ENCODE measurements around the gene ACTR2. TPM values are rescaled to one million over a fixed set of nuclear protein-coding genes. Genes with fewer than 3 reads are reported as not detected.

The ACTR2 gene
- total RNA-seq, 3 donors from 2014 or later: 238 to 263 (median 250) TPM

DNA sequence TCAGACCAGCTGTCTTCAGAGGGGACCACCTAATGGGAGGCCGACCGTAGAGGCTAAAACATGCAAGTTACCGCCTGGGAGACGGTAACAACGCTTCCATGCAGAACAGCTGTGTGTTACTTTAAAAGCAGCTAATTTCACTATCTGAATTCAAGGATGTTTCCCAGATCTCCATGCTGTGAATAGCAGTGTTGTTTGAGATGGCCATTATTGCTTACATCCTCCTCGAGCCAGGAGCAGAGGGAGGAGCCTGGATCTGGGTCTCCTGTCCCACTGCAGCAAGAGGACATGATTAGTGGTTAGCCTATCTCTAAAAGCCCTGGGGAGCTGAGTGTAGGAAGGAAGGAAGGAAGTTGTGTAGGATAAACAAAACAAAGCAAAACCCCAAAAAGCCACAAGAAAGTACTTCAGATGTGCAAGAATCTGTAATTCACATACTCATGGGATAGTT is 50.9 kb downstream of the ACTR2 start:
- H3K36me3 Mint-ChIP-seq (ENCODE audit: insufficient read depth): no peaks in the 10 kb centered on the region

DNA sequence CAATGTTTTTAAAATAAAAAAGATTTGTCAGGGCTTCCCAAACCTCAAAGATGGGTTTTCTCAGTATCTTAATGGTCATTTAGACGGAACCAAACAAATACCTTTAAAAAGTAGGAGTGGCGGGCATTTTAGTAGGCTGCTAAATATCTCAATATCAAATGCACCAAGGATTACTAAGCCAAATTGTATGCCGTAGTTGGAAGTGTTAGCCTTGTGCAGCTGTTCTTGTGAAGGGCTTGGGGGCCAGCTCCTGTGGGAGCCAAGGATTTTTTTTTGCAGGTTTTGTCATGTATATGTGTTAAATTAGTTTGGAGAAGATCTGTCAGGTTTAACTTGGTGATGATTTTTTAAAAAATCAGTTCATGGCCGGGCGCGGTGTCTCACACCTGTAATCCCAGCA is 52.1 kb downstream of the ACTR2 start:
- Mint-ChIP-seq H3K4me3 (no peak overlapping the region), H3K36me3 (ENCODE audit: insufficient read depth) (no peaks in the 10 kb centered on the region), H3K4me1 (ENCODE audit: low read depth) (peaks cover 13% of the 10 kb centered on the region), H3K9me3 (no peaks in the 10 kb centered on the region), H3K27me3 (ENCODE audit: low read depth) (no peaks in the 10 kb centered on the region)
- ATAC-seq: no peak
- no peak for DNase-seq

More for the DNA sequence above, 50.9 kb downstream of the ACTR2 start:
- Mint-ChIP-seq H3K27me3 (ENCODE audit: low read depth) (no peaks in the 10 kb centered on the region), H3K9me3 (no peaks in the 10 kb centered on the region), H3K4me3 (no peak overlapping the region), H3K4me1 (ENCODE audit: low read depth) (peaks cover 13% of the 10 kb centered on the region)
- no peak for ATAC-seq
- no peak for DNase-seq

DNA sequence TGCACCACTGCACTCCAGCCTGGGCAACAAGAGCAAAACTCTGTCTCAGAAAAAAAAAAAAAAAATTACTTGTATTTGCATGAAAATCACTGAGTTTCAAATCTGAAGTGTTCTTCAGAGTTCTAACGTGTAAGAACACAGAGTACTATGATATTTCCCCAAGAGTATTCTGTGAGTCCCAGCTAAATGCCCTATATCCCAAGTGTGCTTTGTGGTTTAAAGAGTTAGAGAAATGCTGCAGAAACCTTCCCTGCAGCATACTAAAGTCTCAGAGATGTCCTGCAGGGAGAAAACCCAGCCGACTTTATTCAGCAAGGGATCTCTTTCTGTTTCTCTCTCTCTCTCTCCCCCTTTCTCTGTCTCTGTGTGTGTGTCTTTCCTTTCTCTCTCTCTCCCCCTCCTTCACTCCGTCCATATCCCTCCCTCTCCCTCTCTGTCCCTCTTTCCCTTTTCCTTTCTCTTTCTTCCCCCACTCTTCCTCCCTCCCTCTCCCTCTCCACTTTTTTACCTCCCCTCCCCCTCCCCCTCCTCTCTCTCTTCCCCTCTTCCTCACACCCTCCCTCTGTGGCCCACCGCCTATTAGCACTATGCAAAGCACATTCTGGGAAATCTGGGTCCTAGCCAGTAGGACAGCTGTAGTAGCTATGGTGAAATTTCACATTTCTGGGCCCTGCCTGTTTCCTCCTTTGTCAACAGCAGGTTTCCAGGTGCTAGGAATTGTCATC is 54.2 kb downstream of the ACTR2 start:
- no peaks in the 10 kb centered on the region for H3K36me3 Mint-ChIP-seq (ENCODE audit: insufficient read depth)

DNA sequence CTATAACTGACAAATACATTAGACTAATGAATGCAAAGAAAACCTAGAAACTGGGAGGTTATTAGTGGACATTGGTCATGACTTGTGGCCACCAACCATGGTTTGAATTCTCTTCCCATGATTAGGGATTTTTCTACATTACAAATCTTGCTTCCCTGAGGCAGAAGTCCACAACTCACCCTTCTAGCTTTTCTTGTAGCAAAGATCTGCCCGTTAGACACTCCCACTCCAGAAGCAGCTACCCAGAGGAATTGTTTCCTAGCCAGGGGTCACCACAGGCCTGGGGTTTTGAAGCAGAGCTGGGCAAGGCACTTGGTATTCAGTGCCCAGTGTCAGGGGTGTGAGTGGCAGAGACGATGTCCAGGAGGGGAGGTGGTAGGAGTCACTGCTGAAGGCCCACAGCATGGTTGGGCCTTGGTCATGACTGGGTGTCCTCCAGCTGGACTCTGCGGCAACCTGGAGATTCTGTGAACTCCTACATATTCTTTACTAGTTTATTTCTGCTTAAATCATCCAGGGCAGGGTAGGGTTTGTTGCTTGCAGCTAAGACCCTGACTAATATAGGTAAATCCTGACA is 54.9 kb downstream of the ACTR2 start:
- ATAC-seq: no peak
- no peaks in the 10 kb centered on the region for H3K36me3 Mint-ChIP-seq (ENCODE audit: insufficient read depth)
- no peak overlapping the region for H3K4me3 Mint-ChIP-seq
- H3K4me1 Mint-ChIP-seq (ENCODE audit: low read depth): peaks cover 13% of the 10 kb centered on the region
- H3K27me3 Mint-ChIP-seq (ENCODE audit: low read depth): no peaks in the 10 kb centered on the region
- DNase-seq: no peak
- H3K9me3 Mint-ChIP-seq: no peaks in the 10 kb centered on the region

More for the DNA sequence above, 54.2 kb downstream of the ACTR2 start:
- DNase-seq (no peak), ATAC-seq (no peak)
- Mint-ChIP-seq H3K4me3 (no peak overlapping the region), H3K27me3 (ENCODE audit: low read depth) (no peaks in the 10 kb centered on the region), H3K9me3 (no peaks in the 10 kb centered on the region), H3K4me1 (ENCODE audit: low read depth) (peaks cover 13% of the 10 kb centered on the region)

DNA sequence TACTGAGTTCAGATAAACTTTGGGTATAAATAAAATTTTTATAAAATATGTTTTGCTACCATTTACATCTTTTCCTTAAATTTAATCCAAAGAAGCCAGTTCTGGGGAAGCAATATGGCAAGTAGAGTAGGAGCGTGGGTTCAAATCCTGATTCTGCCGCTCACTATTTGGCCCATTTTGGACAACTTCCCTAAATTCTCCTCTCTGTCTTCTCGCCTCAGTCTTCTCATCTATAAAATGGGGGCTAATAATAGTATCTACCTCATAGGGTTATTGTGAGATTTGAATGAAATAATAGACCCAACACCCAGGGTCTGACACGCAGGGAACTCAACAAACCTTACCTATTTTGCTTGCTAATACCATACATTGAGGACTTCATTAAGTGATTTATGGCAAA is 59.7 kb downstream of the ACTR2 start:
- Mint-ChIP-seq H3K4me1 (ENCODE audit: low read depth) (no peaks in the 10 kb centered on the region), H3K27me3 (ENCODE audit: low read depth) (no peaks in the 10 kb centered on the region), H3K36me3 (ENCODE audit: insufficient read depth) (no peaks in the 10 kb centered on the region), H3K9me3 (no peaks in the 10 kb centered on the region), H3K4me3 (no peak overlapping the region)
- DNase-seq: no peak
- no peak for ATAC-seq

DNA sequence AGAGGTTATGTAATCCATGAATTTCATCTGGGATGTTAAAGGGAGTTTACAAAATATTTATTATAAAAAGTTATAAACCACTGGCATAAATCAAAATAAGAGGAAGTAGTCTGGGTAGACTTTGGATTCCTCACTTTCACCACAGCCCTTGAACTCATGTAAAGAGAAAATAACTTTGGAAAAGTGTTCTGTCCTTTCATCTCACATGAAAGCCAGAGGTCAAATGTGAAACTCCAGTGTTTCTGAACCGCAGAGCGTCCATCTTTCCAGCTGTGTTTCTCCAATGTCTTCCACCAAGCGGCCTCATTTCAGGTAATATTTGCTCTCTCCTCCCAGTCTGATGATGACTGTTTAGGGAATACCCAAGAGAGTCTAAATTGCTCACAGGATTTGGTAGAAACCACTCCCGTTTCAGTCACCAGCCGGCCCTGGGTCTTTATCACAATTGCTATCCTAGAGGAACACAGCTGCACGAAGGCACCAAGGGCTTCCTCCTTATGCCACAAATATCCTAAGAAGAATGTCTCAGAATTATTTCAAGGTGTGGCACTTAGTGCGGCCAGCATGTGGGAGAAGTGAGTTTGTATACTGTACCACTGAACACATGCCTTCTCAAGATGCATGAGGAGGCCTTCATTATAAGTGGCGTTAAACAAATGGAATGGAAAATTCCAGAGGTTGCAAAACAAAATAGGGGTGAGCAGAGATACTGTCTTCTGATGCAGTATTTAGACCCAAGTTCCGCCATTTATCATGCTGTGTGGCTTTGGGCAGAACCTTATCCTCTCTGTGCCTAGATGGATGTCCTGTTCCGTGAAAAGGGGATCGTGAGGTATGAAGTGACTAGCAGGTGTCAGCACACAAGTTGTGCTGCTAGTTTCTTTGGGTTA is 63.8 kb downstream of the ACTR2 start:
- peaks cover 8% of the 10 kb centered on the region for H3K27me3 Mint-ChIP-seq (ENCODE audit: low read depth)
- DNase-seq (no peak), ATAC-seq (no peak)
- no peak overlapping the region for H3K4me3 Mint-ChIP-seq
- no peaks in the 10 kb centered on the region for H3K4me1 Mint-ChIP-seq (ENCODE audit: low read depth)
- no peaks in the 10 kb centered on the region for H3K9me3 Mint-ChIP-seq
- H3K36me3 Mint-ChIP-seq (ENCODE audit: insufficient read depth): no peaks in the 10 kb centered on the region

DNA sequence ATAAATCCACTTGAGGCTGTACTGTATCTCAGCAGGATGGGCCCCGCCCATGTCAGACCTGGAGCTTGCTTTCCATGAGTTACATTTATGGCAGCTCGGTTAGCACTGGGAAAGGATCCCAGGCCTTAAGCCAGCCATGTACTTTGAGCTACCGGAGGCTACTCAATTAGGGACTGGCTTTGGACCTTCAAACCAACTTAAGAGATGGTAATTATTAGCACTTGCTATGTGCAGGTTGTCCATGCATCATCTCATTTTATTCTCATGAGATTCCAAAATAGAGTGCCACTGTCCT is 64.4 kb downstream of the ACTR2 start:
- DNase-seq (no peak), ATAC-seq (no peak)
- H3K27me3 Mint-ChIP-seq (ENCODE audit: low read depth): peaks cover 8% of the 10 kb centered on the region
- H3K4me3 Mint-ChIP-seq: no peak overlapping the region
- H3K4me1 Mint-ChIP-seq (ENCODE audit: low read depth): peaks cover 2% of the 10 kb centered on the region
- H3K9me3 Mint-ChIP-seq: no peaks in the 10 kb centered on the region
- no peaks in the 10 kb centered on the region for H3K36me3 Mint-ChIP-seq (ENCODE audit: insufficient read depth)

DNA sequence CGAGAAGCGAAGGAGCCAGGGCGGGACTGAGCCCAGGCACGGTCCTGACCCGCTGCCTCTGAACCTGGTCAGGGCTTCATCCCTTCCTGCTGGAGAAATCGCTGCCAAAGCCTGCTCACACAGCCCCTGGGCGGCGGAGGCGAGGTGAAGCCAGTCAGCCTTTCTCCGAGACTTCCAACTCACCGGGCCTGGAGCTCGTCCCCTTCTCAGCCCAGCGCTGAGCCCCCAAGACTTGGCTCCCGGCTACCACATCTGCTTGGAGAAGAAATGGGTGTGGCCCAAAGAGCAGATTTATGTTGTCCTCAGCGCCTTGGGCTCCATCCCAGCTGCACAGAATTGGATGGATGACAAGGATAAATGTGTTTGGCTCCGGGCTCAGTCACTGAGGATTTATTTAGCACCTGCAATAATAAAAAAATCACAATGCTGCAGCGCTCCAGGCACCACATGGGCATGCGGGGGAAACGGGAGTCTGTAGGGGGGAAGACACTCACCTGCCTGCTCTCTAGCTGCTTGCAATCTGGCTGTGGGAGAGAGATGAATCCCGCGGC is 64.9 kb downstream of the ACTR2 start:
- ATAC-seq: no peak
- no peaks in the 10 kb centered on the region for H3K36me3 Mint-ChIP-seq (ENCODE audit: insufficient read depth)
- peaks cover 2% of the 10 kb centered on the region for H3K4me1 Mint-ChIP-seq (ENCODE audit: low read depth)
- no peak overlapping the region for H3K4me3 Mint-ChIP-seq
- no peak for DNase-seq
- H3K27me3 Mint-ChIP-seq (ENCODE audit: low read depth): peaks cover 8% of the 10 kb centered on the region
- H3K9me3 Mint-ChIP-seq: no peaks in the 10 kb centered on the region

DNA sequence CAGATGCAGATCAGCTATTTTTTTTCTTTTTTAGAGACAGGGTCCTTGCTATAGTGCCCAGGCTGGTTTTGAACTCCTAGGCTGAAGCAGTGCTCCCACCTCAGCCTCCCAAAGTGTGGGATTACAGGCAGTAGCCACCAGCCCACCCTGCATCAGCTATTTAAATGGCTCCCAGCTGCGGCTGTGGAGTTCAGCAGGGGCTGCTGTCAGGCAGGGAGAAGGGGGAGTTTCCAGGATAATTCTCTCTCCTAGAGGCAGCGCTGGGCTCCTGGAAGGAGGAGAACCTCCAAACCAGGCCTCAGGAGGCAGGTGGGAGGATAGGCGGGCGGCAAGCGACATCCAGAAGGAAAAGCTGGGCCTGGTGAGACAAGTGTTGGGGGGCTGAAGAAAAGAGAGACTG is 65.7 kb downstream of the ACTR2 start:
- Mint-ChIP-seq H3K27me3 (ENCODE audit: low read depth) (peaks cover 8% of the 10 kb centered on the region), H3K9me3 (no peaks in the 10 kb centered on the region), H3K4me1 (ENCODE audit: low read depth) (peaks cover 4% of the 10 kb centered on the region), H3K4me3 (no peak overlapping the region), H3K36me3 (ENCODE audit: insufficient read depth) (no peaks in the 10 kb centered on the region)
- ATAC-seq (no peak), DNase-seq (no peak)

DNA sequence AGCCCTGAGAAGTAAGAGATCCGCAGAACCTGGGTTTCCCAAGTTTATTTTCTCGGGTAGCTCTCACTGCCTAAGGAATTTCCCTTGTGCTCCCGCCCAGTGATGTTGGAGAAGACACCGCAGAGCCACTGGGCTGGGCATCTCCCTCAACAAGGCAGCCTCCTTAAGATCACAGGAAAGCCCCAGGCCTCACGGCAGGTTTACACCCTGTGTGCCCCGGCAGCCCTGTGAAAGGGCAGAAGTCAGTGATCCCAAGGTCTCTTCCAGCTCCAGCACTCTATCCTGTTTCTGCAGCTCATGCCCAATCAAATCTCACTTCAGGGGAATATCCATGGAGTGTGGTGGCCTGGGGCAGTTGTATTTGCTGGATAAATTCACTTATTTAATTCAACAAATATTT is 66.5 kb downstream of the ACTR2 start:
- H3K27me3 Mint-ChIP-seq (ENCODE audit: low read depth): peaks cover 8% of the 10 kb centered on the region
- no peaks in the 10 kb centered on the region for H3K36me3 Mint-ChIP-seq (ENCODE audit: insufficient read depth)
- ATAC-seq (no peak), DNase-seq (no peak)
- no peak overlapping the region for H3K4me3 Mint-ChIP-seq
- H3K9me3 Mint-ChIP-seq: no peaks in the 10 kb centered on the region
- H3K4me1 Mint-ChIP-seq (ENCODE audit: low read depth): peaks cover 7% of the 10 kb centered on the region

DNA sequence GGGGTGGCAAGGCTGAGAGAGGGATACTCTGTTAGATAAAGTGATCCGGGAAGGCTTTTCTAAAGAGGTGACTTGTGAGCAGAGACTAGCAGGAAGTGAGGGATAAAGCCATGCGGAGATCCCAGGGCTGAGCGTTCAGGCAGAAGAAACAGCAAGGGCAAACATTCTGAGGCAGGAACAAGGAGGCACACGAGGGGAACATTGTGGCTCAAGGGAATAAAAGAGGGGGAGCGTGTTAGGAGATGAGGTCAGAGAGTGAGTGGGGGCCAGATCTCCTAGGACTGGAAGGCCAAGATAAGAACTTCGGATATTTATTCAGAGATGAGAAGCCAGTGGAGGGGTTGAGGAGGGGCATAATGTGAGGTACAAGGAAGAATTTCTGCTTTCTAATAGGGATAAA is 67.1 kb downstream of the ACTR2 start:
- no peak overlapping the region for H3K4me3 Mint-ChIP-seq

DNA sequence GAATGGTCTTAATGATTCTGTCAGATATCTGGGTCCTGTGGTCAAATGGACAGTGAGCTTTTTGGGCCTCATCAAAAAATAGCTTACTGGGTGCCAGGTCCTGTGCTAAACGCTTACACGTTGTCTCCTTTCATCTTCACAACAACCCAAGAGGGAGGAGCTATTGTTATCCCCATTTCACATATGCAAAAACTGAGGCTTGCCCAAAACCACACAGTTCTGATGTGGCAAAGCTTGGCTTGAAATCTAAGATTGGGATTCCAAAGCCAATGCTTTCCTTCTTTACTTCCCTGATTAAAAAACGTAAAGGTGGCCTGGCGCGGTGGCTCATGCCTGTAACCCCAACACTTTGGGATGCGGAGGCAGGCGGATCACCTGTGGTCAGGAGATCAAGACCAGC is 69.3 kb downstream of the ACTR2 start:
- no peak for ATAC-seq
- Mint-ChIP-seq H3K36me3 (ENCODE audit: insufficient read depth) (no peaks in the 10 kb centered on the region), H3K4me1 (ENCODE audit: low read depth) (peaks cover 36% of the 10 kb centered on the region)

More for the DNA sequence above, 67.1 kb downstream of the ACTR2 start:
- Mint-ChIP-seq H3K9me3 (no peaks in the 10 kb centered on the region), H3K27me3 (ENCODE audit: low read depth) (peaks cover 10% of the 10 kb centered on the region), H3K36me3 (ENCODE audit: insufficient read depth) (no peaks in the 10 kb centered on the region), H3K4me1 (ENCODE audit: low read depth) (peaks cover 13% of the 10 kb centered on the region)
- ATAC-seq (no peak), DNase-seq (no peak)

DNA sequence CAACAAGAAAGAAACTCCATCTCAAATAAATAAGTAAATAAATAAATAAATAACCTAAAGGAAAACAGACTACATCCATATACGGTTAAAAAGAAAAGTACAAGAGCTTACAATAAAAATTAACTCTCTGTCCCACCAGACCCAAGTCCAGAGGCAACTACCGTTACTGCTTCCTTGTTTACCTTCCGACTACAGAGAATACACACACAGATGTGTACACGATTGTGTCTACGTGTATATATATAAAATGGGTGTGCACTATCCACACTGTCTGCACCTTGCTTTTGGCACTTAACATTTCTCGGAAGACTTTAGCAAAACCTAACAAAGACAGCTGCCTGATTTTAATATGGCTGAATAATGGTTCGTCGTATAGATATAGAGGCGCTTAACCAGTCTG is 69.9 kb downstream of the ACTR2 start:
- Mint-ChIP-seq H3K27me3 (ENCODE audit: low read depth) (peaks cover 10% of the 10 kb centered on the region), H3K4me3 (no peak overlapping the region), H3K4me1 (ENCODE audit: low read depth) (peaks cover 41% of the 10 kb centered on the region), H3K36me3 (ENCODE audit: insufficient read depth) (no peaks in the 10 kb centered on the region), H3K9me3 (no peaks in the 10 kb centered on the region)
- DNase-seq (no peak), ATAC-seq (no peak)

More for the DNA sequence above, 69.3 kb downstream of the ACTR2 start:
- Mint-ChIP-seq H3K4me3 (no peak overlapping the region), H3K9me3 (no peaks in the 10 kb centered on the region), H3K27me3 (ENCODE audit: low read depth) (peaks cover 10% of the 10 kb centered on the region)
- DNase-seq: no peak

DNA sequence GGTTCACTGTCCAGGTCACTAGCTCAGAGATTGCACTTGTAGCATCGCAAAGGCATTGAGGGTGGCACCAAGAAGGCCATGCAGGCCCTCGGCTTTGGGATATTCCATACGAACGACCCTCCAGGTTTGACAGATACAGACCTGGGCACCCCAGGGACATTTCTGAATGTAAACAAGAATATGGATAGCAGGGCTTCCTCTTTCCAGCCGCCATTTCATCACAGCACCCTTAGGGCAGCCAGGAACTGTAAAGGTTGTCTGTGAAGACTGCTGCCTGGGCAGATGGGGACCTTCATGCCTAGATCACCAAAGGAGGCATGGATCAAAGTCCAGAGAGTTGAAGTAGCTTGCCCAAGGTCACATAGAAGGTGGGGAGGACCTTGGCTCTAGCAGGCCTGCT is 70.5 kb downstream of the ACTR2 start:
- DNase-seq: no peak
- Mint-ChIP-seq H3K36me3 (ENCODE audit: insufficient read depth) (no peaks in the 10 kb centered on the region), H3K4me3 (no peak overlapping the region), H3K4me1 (ENCODE audit: low read depth) (peaks cover 45% of the 10 kb centered on the region), H3K9me3 (no peaks in the 10 kb centered on the region), H3K27me3 (ENCODE audit: low read depth) (peaks cover 10% of the 10 kb centered on the region)
- no peak for ATAC-seq

All from activated T-cell treated with anti-CD3 and anti-CD28 coated beads, Interleukin-2, amount 50 U/mL, for 4 hours (primary cell).